Heart left ventricle (tissue), 13 donors: ENCODE measurements around the gene MCM8.

Experiments
- CTCF ChIP-seq, 12 donors: fragments of 200-600 bp; sonication (generic) in 4 of 12; IDR thresholded peaks; one replicate each; pipeline versions ENCODE4 v1.5.0 to v1.8.0; 2018 to 2022; ENCODE audit warnings: antibody characterized with exemption in 12 of 12, mild to moderate bottlenecking in 5 of 12
- POLR2A ChIP-seq, 2 donors: fragments of 450-650 bp; IDR thresholded peaks; one replicate each; pipeline ENCODE4 v1.6.1; 2017; ENCODE audit warnings: antibody characterized with exemption in 2 of 2, mild to moderate bottlenecking in 2 of 2, moderate library complexity in 2 of 2
- donor health status: ischemic (EF 13 %, LVEDD 7.1; RV severe dilation, severe dysfunction).
- donor health status: DM: no; HTN: yes; CAD: no.
- donor health status: DM: no; HTN: no; CAD: no.
- donor health status: ischemic (EF 25% LVEDD 6.9; RV normal size, moderate dysfunction).
- donor health status: ischemic (EF 25% LVEDD 5.7; RV mildly dilated, moderate dysfunction).
- donor health status: ischemic (EF 35%, LVEDD 5.7; RV mildly dilated, moderate dysfunction).
- donor health status: nonischemic (EF 11% LVEDD 7.7; RV severe dilation, severe dysfunction).
- donor health status: DM: yes; HTN: yes; CAD: no.
- donor health status: PGD.
- donor health status: ischemic (EF 29% LVEDD 5.4; RV normal size, mild dysfunction).
- donor health status: nonischemic (EF 23%, LVEDD 6.1; RV moderate dilation, normal function).

- TF ChIP-seq CTCF (IDR thresholded peaks at IDR 0.05) = no peak
- no peak for TF ChIP-seq POLR2A (IDR thresholded peaks at IDR 0.05)
Observed at GRCh38 chr20:5990946-5991345, 40.5 kb downstream of the MCM8 start.
